ENCODE results near the gene CRYGA. TPM values are rescaled to one million over a fixed set of nuclear protein-coding genes. Genes with fewer than 3 reads are reported as not detected.

CRYGA gene
- total RNA-seq, 4 donors from 2014 or later = not detected

- TF ChIP-seq POLR2A (IDR thresholded peaks at IDR 0.05) = no peak
- TF ChIP-seq CTCF (IDR thresholded peaks at IDR 0.05) = no peak
These were observed 23.1 kb upstream of the CRYGA start for GRCh38 chr2:208186465-208186864.

GRCh38 chr2:208183972-208184705, 20.8 kb upstream of the CRYGA start:
- intact Hi-C loops (cut with DNase I; ENCODE audit: low total_unique reads) = no loop called here
- TF ChIP-seq CTCF (IDR thresholded peaks at IDR 0.05) = no peak
- TF ChIP-seq POLR2A (IDR thresholded peaks at IDR 0.05) = no peak
- Histone ChIP-seq H3K27me3 (no peaks in the 10 kb centered on the region), H3K27ac (no peak overlapping the region), H3K4me1 (no peaks in the 10 kb centered on the region), H3K9me3 (no peaks in the 10 kb centered on the region), H3K4me3 (no peak overlapping the region), H3K36me3 (no peaks in the 10 kb centered on the region)
- no peak for DNase-seq

More at GRCh38 chr2:208186465-208186864, 23.1 kb upstream of the CRYGA start:
- H3K36me3 ChIP-seq = no peaks in the 10 kb centered on the region
- no peaks in the 10 kb centered on the region for H3K9me3 ChIP-seq
- H3K4me3 ChIP-seq = no peak overlapping the region
- H3K27me3 ChIP-seq = no peaks in the 10 kb centered on the region
- H3K27ac ChIP-seq = no peak overlapping the region
- intact Hi-C loops (cut with DNase I; ENCODE audit: low total_unique reads) = no loop called here
- DNase-seq = no peak
- no peaks in the 10 kb centered on the region for H3K4me1 ChIP-seq

GRCh38 chr2:208183526-208183925, 20.1 kb upstream of the CRYGA start:
- TF ChIP-seq POLR2A (IDR thresholded peaks at IDR 0.05) (no peak), CTCF (IDR thresholded peaks at IDR 0.05) (no peak)
- intact Hi-C loops (cut with DNase I; ENCODE audit: low total_unique reads) = no loop called here

GRCh38 chr2:208182835-208183234, 19.4 kb upstream of the CRYGA start:
- intact Hi-C loops (cut with DNase I; ENCODE audit: low total_unique reads) = no loop called here
- H3K36me3 ChIP-seq = no peaks in the 10 kb centered on the region
- DNase-seq = no peak
- no peaks in the 10 kb centered on the region for H3K27me3 ChIP-seq
- H3K27ac ChIP-seq = no peak overlapping the region
- H3K4me3 ChIP-seq = no peak overlapping the region
- TF ChIP-seq CTCF (IDR thresholded peaks at IDR 0.05) = no peak
- no peak for TF ChIP-seq POLR2A (IDR thresholded peaks at IDR 0.05)
- no peaks in the 10 kb centered on the region for H3K9me3 ChIP-seq
- no peaks in the 10 kb centered on the region for H3K4me1 ChIP-seq

More at GRCh38 chr2:208183526-208183925, 20.1 kb upstream of the CRYGA start:
- DNase-seq = no peak
- Histone ChIP-seq H3K36me3 (no peaks in the 10 kb centered on the region), H3K27me3 (no peaks in the 10 kb centered on the region), H3K4me1 (no peaks in the 10 kb centered on the region), H3K4me3 (no peak overlapping the region), H3K9me3 (no peaks in the 10 kb centered on the region), H3K27ac (no peak overlapping the region)

- H3K27ac ChIP-seq = no peak overlapping the region
- no peak overlapping the region for H3K4me3 ChIP-seq
- intact Hi-C loops (cut with DNase I; ENCODE audit: low total_unique reads) = no loop called here
- no peak for DNase-seq
- no peaks in the 10 kb centered on the region for H3K4me1 ChIP-seq
- no peaks in the 10 kb centered on the region for H3K36me3 ChIP-seq
- no peak for TF ChIP-seq POLR2A (IDR thresholded peaks at IDR 0.05)
- TF ChIP-seq CTCF (IDR thresholded peaks at IDR 0.05) = no peak
- H3K27me3 ChIP-seq = no peaks in the 10 kb centered on the region
- no peaks in the 10 kb centered on the region for H3K9me3 ChIP-seq
These were observed 15.7 kb upstream of the CRYGA start for GRCh38 chr2:208179028-208179609.
